Left ventricle myocardium superior (tissue), 1 donor: ENCODE results near the gene BRIP1. TPM values are rescaled to one million over a fixed set of nuclear protein-coding genes. Genes with fewer than 3 reads are reported as not detected.
"Not testable (repeated sequence)": the region's sequence is repeated elsewhere in the genome, so short reads cannot be mapped to it uniquely, and the experiment has no call there.

Experiments
- ATAC-seq: fragments of 200-7000 bp; cut with Tn5 transposase; one replicate; pipeline ENCODE4 v1.9.1; 2020; ENCODE audit warnings: mild to moderate bottlenecking, moderate library complexity
- DNase-seq: peaks from one replicate; pipeline ENCODE4 v3.0.0-alpha.2; 2020
- intact Hi-C: fragments of 100-400 bp; cut with micrococcal nuclease; formaldehyde crosslinking; loops from one replicate; pipeline ENCODE4 v1.11.0; 2022
- total RNA-seq: library from RNA; stranded (reverse); fragmentation: NEBNext Ultra II Directional; extraction: Animal tissue kit (Norgen Biotek cat#: 25700); gene quantifications from one replicate; pipeline ENCODE4 v1.2.1, GENCODE V29; 2021
- donor health status: DM: no; HTN: yes; CAD: no; lungs with severe emphysema.

BRIP1 gene
- total RNA-seq, 1 donor from 2014 or later = 0.35 TPM

GRCh38 chr17:61719220-61719619 lies 144.1 kb downstream of the BRIP1 start:
- intact Hi-C loops, ATAC-seq, DNase-seq: not testable (repeated sequence)

GRCh38 chr17:61718022-61718421 lies 145.3 kb downstream of the BRIP1 start:
- intact Hi-C loops = no loop called here
- no peak for ATAC-seq
- no peak for DNase-seq

GRCh38 chr17:61717352-61717751 lies 146.0 kb downstream of the BRIP1 start:
- intact Hi-C loops = no loop called here
- ATAC-seq (no peak), DNase-seq (no peak)

- ATAC-seq (no peak), DNase-seq (no peak)
- intact Hi-C loops = no loop called here
Measured at GRCh38 chr17:61716225-61716829, 147.0 kb downstream of the BRIP1 start.

GRCh38 chr17:61715348-61715747 lies 148.0 kb downstream of the BRIP1 start:
- intact Hi-C loops = no loop called here
- ATAC-seq (no peak), DNase-seq (no peak)

- no peak for ATAC-seq
- no peak for DNase-seq
- intact Hi-C loops = no loop called here
Measured at GRCh38 chr17:61714300-61714699, 149.0 kb downstream of the BRIP1 start.

- intact Hi-C loops = no loop called here
- no peak for ATAC-seq
- no peak for DNase-seq
Measured at GRCh38 chr17:61713035-61713434, 150.3 kb downstream of the BRIP1 start.

- no peak for ATAC-seq
Measured at GRCh38 chr17:61710546-61710945, 152.8 kb downstream of the BRIP1 start.

GRCh38 chr17:61709567-61709966 lies 153.8 kb downstream of the BRIP1 start:
- DNase-seq = no peak
- no peak for ATAC-seq
- intact Hi-C loops = no loop called here

More at GRCh38 chr17:61710546-61710945, 152.8 kb downstream of the BRIP1 start:
- no peak for DNase-seq
- intact Hi-C loops = no loop called here

- ATAC-seq (no peak), DNase-seq (no peak)
- intact Hi-C loops = no loop called here
Measured at GRCh38 chr17:61704935-61705449, 158.3 kb downstream of the BRIP1 start.

GRCh38 chr17:61702450-61702849 lies 160.9 kb downstream of the BRIP1 start:
- DNase-seq (no peak), ATAC-seq (no peak)
- intact Hi-C loops = no loop called here

GRCh38 chr17:61701978-61702377 lies 161.3 kb downstream of the BRIP1 start:
- DNase-seq = no peak
- intact Hi-C loops = no loop called here
- no peak for ATAC-seq

GRCh38 chr17:61701334-61701733 lies 162.0 kb downstream of the BRIP1 start:
- intact Hi-C loops = no loop called here

GRCh38 chr17:61700252-61700651 lies 163.1 kb downstream of the BRIP1 start:
- intact Hi-C loops = no loop called here
- DNase-seq (no peak), ATAC-seq (no peak)

More at GRCh38 chr17:61701334-61701733, 162.0 kb downstream of the BRIP1 start:
- ATAC-seq (no peak), DNase-seq (no peak)

- ATAC-seq = no peak
- DNase-seq = no peak
- intact Hi-C loops = no loop called here
Measured at GRCh38 chr17:61699694-61700093, 163.6 kb downstream of the BRIP1 start.

GRCh38 chr17:61699032-61699431 lies 164.3 kb downstream of the BRIP1 start:
- DNase-seq = no peak
- intact Hi-C loops = no loop called here

GRCh38 chr17:61698244-61698643 lies 165.1 kb downstream of the BRIP1 start:
- no peak for ATAC-seq
- DNase-seq = no peak
- intact Hi-C loops = no loop called here

More at GRCh38 chr17:61699032-61699431, 164.3 kb downstream of the BRIP1 start:
- no peak for ATAC-seq

- DNase-seq = no peak
- ATAC-seq = no peak
- intact Hi-C loops = no loop called here
Measured at GRCh38 chr17:61695779-61696337, 167.5 kb downstream of the BRIP1 start.

- intact Hi-C loops = no loop called here
- DNase-seq (no peak), ATAC-seq (no peak)
Measured at GRCh38 chr17:61694095-61694494, 169.2 kb downstream of the BRIP1 start.

GRCh38 chr17:61689610-61690180 lies 173.6 kb downstream of the BRIP1 start:
- ATAC-seq (no peak), DNase-seq (no peak)
- intact Hi-C loops = no loop called here

GRCh38 chr17:61687769-61688168 lies 175.6 kb downstream of the BRIP1 start:
- DNase-seq (no peak), ATAC-seq (no peak)
- intact Hi-C loops = no loop called here
